ENCODE data around the gene DGCR8. TPM values are rescaled to one million over a fixed set of nuclear protein-coding genes. Genes with fewer than 3 reads are reported as not detected.
"Not testable (repeated sequence)": the region's sequence is repeated elsewhere in the genome, so short reads cannot be mapped to it uniquely, and the experiment has no call there.

The DGCR8 gene
- total RNA-seq, 1 experiment from 2014 or later: 15.2 TPM

- no peak for DNase-seq (ENCODE audit: extremely low read depth, low read depth)
Measured at GRCh38 chr22:20065896-20066616, 14.0 kb upstream of the DGCR8 start.

GRCh38 chr22:20066617-20067383 is 13.2 kb upstream of the DGCR8 start:
- no peak for DNase-seq (ENCODE audit: extremely low read depth, low read depth)

DNA sequence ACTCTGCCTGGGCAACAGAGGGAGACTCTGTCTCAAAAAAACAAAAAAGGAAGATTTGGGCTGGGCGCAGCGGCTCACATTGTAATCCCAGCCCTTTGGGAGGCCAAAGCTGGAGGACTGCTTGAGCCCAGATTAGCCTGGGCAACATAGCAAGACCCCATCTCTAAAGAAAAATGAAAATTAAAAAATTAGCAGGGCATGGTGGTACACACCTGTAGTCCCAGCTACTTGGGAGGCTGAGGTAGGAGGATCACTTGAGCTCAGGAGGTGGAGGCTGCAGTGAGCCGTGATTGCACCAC is 12.7 kb upstream of the DGCR8 start:
- not testable (repeated sequence) for DNase-seq (ENCODE audit: extremely low read depth, low read depth)

GRCh38 chr22:20068640-20069039 is 11.4 kb upstream of the DGCR8 start:
- no peak for DNase-seq (ENCODE audit: extremely low read depth, low read depth)

DNA sequence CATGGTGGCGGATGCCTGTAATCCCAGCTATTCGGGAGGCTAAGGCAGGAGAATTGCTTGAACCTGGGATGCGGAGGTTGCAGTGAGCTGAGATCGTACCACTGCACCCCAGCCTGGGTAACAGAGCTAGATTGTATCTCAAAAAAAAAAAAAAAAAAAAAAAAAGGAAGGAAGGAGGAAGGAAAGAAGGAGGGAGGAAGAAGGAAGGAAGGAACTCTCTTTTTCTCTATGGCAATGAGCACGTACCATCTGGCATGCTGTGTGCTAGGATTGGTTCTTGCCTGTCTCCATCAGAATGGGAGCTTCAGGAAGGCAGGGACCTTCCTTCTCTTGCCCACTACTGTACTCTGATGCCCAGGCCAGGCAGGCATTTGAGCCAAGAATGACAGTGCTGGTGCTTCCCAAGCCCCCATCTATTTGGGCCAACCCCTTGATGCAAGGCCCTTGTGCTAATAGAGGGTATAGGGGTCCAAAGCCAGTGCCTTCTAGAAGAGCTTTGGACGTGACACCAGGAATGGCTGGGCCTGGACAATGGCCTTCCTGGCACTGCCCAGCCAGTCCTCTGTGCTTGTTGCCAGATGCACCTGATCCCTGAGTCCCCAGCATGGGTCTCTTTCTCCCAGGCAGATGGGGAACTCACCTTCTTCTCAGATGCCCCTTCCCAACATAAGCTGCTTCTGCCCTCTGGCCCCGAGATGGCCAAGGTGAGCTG is 10.6 kb upstream of the DGCR8 start:
- DNase-seq (ENCODE audit: extremely low read depth, low read depth): no peak

DNA sequence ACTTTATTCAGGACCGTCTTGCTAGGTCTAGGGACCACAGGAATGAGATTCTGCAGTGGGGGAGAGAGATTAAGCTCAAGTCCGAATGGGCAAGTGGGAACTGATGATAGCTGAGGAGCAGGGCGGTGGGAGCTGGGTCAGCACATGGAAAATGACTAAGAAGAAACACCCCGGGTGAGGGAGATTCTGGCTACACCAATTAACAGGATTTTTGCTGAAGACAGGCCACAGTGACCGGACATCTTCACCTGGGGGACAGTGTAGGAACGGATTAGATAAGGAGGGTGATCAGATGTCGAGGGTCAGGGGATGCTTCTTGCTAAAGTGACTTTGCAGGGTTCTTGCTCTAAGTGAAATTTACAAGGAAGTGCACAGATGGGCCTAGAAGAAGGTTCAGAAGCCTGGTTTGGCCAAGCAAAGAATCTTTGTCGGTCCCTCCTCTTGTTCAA is 8.5 kb upstream of the DGCR8 start:
- no peak for DNase-seq (ENCODE audit: extremely low read depth, low read depth)

DNA sequence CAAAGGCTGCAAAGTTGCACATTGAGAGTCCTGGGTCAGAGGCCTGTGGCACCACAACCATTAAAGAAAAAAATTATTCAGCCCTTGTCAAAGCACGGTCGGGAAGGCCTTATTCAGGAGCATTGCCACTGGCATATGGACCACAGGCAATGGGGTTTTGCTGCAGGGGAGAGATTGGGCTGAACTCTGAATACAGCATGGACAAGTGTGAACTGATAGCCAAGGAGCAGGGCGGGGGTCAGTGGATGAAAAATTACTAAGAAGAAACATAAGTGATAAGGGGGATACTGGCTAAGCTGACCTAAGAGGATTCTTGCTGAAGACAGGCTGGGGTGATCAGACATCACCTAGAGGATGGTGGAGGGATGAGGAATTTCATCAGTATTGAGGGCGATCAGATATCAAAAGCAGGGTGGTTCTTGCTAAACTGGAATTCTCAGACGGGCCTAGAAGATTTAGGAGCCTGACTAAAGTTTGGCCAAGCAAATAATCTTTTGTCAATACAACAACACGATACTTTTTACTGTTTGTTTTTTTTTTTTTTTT is 3.3 kb upstream of the DGCR8 start:
- no peak for DNase-seq (ENCODE audit: extremely low read depth, low read depth)

DNA sequence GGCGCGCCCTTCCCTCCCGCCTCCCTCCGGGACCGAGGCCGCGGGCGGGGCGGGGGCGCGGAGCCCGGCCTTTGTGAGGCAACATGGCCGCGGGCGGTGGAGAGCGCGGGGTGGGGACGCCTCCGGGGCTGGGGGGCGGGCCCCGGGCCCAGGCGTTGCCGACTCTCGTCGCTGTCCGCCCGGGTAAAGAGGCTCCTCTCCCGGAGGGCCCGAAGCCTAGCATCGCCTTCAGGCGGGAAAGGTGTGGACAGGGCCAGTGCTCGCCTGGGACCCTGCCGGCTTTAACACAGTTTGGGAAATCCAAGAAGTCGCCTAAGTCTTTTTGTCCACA is 369 bp downstream of the DGCR8 start:
- peak; percentile 36 for DNase-seq (ENCODE audit: extremely low read depth, low read depth)

DNA sequence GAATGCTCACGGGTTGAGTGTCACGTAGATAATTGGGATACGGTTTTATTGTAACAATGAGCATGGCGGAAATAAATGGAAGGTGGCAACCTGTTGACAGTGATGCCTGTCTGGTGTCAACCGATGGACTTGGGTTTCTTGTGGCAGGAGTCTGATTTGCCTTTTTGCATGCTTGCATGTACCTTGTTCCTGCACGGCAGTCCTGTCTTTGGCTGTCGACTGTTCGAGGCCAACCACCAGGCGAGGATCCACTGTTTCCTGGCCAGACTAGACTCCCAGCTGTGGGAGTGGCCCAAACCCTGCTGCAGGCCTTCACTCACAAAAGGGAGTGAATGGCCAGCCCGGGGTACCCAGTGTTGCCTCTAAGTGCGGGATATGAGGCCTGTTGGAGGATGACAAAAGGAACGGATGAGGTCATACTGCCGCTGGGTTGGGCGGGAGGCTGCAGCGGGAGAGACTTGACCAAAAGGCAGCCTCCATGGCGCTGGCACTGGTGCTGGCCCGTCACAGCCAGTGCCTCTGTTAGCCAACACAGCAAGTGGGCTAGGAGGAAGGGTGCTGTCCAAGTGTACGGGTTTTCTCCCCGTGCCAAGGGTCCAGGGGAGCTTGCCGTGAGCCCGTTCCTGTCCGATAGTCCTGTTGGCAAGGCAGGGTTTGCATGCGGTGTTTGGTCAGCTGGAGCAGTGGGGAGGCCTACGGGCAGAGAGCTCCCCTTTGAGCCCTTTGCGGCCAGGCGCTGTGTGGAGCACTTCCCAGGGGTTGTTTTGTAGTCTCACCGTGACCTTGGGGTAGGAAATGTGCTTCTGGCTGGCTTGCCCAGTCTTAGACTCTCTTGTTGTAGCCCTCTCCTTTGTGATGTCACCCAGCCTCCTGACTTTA is 974 bp downstream of the DGCR8 start:
- DNase-seq (ENCODE audit: extremely low read depth, low read depth): no peak

- no peak for DNase-seq (ENCODE audit: extremely low read depth, low read depth)
Measured at GRCh38 chr22:20083157-20083890, 3.3 kb downstream of the DGCR8 start.

- no peak for DNase-seq (ENCODE audit: extremely low read depth, low read depth)
Measured at GRCh38 chr22:20083891-20084546, 4.0 kb downstream of the DGCR8 start.

DNA sequence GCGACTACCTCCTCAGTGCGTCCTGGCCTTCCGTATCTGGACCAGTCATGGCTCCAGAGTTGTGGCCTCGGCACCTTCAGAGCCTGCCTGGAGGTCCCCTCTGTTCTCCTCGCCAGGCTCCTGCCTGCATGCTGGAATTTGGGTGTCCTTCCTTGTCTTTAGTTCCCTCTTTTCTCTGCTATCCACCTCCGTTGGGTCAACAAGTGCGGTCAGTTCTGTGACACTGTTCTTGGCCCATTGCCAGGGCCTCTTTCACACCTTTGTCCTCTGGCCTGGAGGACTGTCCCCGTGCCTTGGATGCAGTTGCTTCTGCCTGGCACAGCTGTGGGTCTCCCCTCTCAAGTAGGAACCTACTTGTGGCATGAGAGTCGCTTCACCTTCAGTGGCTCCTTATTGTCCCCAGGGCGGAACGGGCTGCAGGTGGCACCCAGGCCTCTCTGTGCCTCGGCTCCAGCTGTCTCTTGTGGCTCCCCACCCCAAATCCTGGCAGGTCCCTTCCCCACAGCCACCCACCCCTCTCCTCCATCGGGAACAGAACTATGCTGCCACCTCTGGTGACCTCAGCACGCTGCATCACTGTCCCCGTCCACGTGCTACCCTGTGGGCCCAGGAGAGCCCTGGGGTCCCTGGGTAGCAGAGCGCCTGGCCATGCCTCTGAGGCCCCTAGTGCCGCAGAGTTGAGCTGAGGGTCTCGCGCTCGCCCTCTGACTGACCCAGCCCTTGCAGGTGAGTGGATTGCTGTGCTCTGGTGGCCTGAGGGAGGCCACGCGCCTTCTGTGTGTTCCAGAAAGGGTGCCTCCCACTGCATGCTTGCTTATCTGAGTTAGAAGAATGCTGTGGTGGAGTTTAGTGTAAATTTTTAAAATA is 4.7 kb downstream of the DGCR8 start:
- DNase-seq (ENCODE audit: extremely low read depth, low read depth): no peak

DNA sequence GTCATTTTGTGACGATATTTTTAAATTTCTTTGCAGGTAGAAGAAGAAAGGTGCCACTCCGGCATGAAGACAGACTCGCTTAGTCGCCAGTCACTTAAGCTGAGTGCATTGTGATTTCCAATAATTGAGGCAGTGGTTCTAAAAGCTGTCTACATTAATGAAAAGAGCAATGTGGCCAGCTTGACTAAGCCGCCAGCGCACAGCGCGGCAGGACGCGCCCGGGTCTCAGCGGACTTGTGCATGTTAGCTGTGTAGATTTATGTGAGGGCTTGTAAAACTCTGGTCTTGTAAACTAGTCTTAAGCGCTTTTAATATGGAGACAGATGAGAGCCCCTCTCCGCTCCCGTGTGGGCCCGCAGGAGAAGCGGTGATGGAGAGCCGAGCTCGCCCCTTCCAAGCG is 5.6 kb downstream of the DGCR8 start:
- no peak for DNase-seq (ENCODE audit: extremely low read depth, low read depth)

DNA sequence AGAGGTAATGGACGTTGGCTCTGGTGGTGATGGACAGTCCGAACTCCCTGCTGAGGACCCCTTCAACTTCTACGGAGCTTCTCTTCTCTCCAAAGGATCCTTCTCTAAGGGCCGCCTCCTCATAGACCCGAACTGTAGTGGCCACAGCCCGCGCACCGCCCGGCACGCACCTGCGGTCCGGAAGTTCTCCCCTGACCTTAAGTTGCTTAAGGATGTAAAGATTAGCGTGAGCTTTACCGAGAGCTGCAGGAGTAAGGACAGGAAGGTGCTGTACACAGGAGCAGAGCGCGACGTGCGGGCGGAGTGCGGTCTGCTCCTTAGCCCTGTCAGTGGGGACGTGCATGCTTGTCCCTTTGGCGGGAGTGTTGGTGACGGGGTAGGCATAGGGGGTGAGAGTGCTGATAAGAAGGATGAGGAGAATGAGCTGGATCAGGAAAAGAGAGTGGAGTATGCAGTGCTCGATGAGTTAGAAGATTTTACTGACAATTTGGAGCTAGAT is 6.1 kb downstream of the DGCR8 start:
- DNase-seq (ENCODE audit: extremely low read depth, low read depth): no peak

DNA sequence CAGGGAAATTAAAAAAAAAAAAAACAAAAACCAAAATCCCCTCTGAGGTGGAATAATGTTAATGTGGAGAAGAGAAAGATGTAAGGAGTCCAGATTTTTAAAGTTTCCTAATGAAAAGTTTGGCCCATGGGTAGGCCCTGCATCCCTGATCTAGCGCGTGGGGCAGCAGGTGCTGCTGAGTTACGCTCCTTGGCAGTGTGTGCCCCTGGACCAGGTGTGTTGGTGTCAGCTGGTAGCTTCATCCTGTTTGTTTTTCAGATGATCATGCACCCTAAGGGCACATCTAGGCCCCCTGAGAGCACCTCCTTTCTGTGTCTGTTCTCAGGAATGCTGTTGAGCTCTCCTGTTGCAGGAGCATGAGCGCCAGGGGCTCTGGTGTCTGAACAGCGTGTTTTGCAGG is 6.7 kb downstream of the DGCR8 start:
- no peak for DNase-seq (ENCODE audit: extremely low read depth, low read depth)

DNA sequence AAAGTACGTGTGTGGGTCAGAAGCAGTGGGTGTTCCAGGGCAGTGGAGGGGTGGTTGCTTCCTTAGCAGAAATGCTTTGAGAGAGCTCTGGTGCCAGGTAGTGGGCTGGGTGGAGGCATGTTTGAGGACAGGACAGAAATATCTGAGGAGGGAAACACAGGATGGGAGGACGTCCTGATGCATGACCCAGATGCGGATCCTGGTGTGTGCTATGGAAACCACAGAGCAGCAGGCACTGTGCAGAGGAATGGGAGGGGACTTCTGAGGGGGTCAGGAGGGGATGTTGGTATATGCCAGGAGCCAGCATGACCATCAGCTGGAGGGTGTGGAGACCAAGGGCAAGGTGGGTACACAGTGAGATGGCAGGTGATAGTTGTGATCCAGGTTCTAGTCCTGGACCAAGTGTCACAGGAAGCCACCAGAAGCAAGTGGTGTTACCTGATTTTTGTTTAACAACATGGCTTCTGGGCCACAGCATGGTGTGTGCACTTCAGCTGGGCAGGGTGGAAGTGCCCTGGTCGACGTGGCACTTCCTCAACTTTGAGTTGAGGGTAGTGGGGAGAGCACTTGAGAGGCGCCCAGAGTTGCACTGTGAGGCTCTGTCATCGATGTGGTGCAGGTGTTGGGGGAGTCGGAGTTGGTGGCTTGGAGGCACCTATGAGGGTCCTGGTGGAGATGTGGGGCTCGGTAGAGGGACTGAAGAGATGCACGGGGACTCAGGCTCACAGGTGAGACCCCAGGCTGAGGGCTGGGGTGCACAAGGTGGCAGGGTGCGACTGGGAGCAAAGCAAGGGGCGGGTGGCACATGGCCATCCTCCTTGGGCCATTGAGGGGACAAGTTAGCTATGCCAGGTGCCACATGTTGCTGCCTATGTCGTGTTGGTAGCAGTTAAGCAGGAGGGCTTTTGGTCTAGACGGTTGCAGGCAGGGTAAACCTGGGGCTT is 7.5 kb downstream of the DGCR8 start:
- DNase-seq (ENCODE audit: extremely low read depth, low read depth): no peak

DNA sequence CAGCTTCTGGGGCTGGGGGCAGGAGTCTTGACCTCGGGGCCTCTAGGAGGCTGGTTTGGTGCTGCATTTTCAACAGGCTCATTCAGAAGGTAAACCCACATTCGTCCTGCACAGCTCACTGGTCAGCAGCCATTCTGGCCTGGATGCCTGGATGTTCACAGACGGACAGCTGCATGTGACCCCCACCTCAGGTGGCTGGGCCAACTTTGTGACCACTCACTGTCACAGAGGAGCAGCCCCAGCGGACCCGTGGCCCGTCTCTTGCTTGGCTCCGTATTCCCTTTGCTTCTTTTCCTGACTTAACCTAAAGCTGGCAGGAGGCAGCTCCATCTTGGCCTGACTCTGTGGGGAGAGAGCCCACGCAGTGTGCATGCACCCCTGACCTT is 8.2 kb downstream of the DGCR8 start:
- no peak for DNase-seq (ENCODE audit: extremely low read depth, low read depth)

All from NCI-H460 (cell line).